Right renal pelvis (tissue), 4 donors: ENCODE results near the gene BLACAT1. TPM values are rescaled to one million over a fixed set of nuclear protein-coding genes. Genes with fewer than 3 reads are reported as not detected.
"Not testable (repeated sequence)": the region's sequence is repeated elsewhere in the genome, so short reads cannot be mapped to it uniquely, and the experiment has no call there.

ENCODE experiments used
- DNase-seq, 4 donors: peaks; one replicate each; pipeline ENCODE4 v3.0.0-alpha.2; 2013; ENCODE audit warnings: low read depth in 4 of 4, low spot score in 3 of 4, missing footprints in 1 of 4
- polyA plus RNA-seq, 4 donors: library from polyadenylated mRNA; unstranded; fragments of 120-200 nt; gene quantifications; one replicate each; pipeline ENCODE4 v1.2.1, GENCODE V29; 2013; ENCODE audit not compliant: insufficient read length in 4 of 4

Gene BLACAT1
- polyA plus RNA-seq, 4 donors = 2.9 to 3.0 (median 3.0) TPM

- DNase-seq = no peak
Measured at GRCh38 chr1:205442051-205442725, 13.7 kb downstream of the BLACAT1 start.

DNA sequence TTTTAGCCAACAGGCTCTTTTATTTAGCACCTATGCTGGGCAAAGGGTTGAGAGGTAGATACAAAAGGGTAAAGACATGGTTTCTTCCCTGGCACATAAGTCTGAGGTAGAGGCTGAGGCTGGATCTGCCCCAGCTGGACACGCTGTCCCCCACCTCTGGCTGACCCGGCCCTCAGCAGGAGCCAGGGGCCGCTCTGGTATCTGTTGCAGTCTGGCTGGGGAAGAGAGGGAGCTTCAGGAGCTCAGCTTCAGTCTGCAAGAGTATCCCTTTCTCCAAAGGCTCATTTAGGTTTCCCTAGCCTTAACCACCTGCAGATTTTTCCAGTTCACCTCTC, 14.2 kb downstream of the BLACAT1 start:
- no peak for DNase-seq

- DNase-seq = no peak
Measured at GRCh38 chr1:205441318-205441633, 14.6 kb downstream of the BLACAT1 start.

DNA sequence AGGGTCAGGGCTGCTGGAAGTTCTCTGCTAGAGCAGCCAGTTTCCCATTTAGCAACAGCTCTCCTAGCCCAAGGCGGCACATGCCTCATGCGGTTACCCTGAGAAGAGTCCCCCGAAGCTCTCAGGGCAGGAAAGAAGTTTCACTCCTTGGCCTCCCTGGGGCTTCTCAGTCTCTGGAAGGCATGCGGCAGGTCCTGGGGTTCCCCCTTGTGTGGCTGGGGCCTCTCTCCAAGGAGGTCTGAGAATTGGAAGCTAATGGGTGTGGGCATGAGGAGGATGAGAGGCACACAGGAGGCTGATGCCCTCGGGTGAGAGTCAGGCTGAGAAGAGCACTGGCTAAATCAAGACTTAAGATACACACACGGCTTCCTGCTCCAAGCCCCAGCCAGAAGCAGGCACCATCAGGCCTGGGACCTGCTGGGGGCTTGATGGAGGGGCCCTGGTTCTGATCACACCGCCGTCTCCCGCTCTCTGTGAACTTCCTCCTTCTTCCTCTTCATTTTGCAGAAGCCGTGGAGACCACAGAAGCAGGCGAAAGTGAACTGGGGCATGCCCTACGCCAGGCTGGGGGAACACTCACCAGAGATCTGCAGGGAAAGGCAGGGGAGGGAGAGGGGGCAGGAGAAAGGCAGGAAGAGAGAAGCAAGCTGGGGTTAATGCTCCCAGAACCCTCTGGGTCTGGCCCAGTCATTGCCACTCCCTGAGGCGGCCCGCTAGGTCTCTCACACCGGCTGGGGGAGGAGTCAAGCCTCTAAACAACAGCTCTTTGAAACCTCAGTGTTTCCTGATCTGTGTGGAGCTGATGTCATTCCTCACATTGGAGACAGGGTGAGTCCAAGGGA, 15.1 kb downstream of the BLACAT1 start:
- DNase-seq = no peak

DNA sequence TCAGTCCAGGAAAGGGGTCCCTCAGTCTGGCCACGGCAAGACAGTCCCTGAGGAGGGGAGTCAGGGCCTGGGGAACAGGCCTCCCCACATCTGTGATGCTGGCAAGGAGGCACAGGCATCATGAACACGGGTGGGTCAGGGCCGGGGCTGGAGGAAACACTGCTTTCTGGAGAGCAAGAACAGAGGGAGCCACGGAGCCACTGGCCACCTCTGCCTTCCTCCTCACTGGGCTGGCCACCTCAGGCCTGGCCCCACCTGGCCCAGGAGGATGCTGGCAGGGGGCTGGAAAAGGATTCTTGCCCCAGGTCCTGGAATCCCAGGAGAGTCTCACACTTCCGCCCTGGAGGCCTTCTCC, 15.7 kb downstream of the BLACAT1 start:
- DNase-seq = no peak

- no peak for DNase-seq
Measured at GRCh38 chr1:205438213-205439158, 17.4 kb downstream of the BLACAT1 start.

- DNase-seq = no peak
Measured at GRCh38 chr1:205437570-205437969, 18.3 kb downstream of the BLACAT1 start.

GRCh38 chr1:205436776-205437410, 19.0 kb downstream of the BLACAT1 start:
- DNase-seq = no peak

GRCh38 chr1:205435578-205436573, 20.0 kb downstream of the BLACAT1 start:
- DNase-seq = no peak

- DNase-seq = no peak
Measured at GRCh38 chr1:205434738-205435137, 21.1 kb downstream of the BLACAT1 start.

DNA sequence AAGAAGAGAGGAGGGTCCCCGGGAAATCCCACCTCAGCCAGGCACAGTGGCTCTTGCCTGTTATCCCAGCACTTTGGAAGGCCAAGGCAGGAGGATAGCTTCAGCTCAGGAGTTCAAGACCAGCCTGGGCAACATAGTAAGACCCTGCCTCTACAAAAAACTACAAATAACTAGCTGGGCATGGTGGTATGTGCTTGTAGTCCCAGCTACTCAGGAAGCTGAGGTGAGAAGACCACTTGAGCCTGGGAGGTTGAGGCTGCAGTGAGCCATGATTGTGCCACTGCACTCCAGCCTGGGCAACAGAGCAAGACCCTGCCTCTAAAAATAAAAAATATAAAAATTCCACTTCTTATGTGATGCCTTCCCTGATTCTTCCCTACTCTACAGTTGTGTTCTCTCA, 23.2 kb downstream of the BLACAT1 start:
- DNase-seq = not testable (repeated sequence)

DNA sequence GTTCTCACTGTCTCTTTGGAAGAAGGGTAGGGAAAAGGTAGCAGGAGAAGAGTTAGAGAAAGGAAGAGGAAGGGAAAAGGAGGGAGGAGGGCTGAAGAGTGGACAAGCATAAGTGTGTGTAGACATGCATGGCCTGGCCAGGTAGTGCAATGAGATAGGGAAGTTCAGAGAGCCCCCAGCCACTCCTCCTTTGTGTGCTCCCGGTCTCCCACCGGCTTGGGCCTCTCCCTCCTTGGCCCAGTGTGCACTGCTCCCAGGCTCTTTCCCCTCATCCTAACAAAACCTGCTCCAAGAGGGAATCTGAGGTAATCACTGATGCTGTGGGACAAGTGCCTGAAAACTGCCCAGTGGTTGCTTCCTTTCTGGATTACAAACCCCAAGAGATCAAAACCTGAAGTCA, 23.7 kb downstream of the BLACAT1 start:
- DNase-seq = no peak

GRCh38 chr1:205430696-205431305, 25.0 kb downstream of the BLACAT1 start:
- no peak for DNase-seq

GRCh38 chr1:205429762-205430695, 25.8 kb downstream of the BLACAT1 start:
- DNase-seq = no peak

DNA sequence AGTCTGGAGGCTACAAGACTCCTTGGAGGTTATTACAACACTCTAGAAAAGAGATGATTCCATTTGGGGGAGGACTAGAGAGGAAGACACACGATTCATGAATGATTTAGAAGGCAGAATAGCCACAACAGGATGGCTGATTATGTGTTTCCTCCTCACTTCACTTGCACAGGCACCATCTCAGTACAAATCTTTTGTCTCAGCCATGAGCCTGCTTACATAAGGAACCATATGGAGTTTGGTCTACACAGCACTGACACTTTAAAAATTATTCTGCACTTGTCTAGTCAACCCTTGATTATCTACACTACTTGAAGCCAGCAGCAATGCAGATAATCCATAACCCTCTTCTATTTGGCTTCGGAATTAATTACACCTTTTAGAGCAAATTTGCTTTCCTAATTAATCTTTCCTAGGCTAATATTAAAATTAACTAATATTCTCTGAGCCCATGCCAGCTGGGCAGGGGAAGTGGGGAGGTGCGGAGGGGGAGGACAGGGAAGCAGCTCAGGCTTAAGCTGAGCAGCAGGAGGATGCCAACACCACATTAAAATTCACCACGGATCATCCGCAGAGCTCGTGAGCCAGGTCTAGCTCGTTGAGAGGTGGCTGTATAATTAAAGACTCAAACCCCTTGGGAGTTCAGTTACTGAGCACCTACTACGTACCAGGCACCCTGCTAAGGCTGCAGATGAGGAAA, 30.8 kb downstream of the BLACAT1 start:
- no peak for DNase-seq

- no peak for DNase-seq
Measured at GRCh38 chr1:205423814-205424399, 31.9 kb downstream of the BLACAT1 start.

- DNase-seq = no peak
Measured at GRCh38 chr1:205422993-205423642, 32.7 kb downstream of the BLACAT1 start.
